Measurements from ENCODE around the gene BLOC1S5.
A peak's percentile ranks its signal among the peaks of the same experiment; 100 is the strongest.
"Not testable (repeated sequence)": the region's sequence is repeated elsewhere in the genome, so short reads cannot be mapped to it uniquely, and the experiment has no call there.

BLOC1S5 gene

DNA sequence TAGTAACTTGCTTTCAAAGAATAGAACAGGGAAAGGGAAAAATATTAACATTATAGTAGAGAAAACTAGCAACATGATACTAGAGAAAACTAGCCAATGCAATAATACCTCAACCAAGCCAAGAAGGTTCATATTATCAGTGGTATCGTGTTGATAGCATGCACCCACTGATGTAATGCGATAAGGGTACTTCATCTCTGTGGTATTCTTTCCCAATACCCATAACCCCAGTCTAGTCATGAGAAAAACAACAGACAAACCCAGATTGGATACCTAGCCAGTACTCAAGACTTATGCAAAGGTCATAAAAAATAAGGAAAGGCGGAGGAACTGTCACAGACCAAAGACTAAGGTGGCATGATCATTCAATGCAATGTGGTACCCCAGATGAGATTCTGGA, 21.0 kb downstream of the BLOC1S5 start:
- no peak for DNase-seq (ENCODE audit: low spot score)
- FAIRE-seq: no peak

DNA sequence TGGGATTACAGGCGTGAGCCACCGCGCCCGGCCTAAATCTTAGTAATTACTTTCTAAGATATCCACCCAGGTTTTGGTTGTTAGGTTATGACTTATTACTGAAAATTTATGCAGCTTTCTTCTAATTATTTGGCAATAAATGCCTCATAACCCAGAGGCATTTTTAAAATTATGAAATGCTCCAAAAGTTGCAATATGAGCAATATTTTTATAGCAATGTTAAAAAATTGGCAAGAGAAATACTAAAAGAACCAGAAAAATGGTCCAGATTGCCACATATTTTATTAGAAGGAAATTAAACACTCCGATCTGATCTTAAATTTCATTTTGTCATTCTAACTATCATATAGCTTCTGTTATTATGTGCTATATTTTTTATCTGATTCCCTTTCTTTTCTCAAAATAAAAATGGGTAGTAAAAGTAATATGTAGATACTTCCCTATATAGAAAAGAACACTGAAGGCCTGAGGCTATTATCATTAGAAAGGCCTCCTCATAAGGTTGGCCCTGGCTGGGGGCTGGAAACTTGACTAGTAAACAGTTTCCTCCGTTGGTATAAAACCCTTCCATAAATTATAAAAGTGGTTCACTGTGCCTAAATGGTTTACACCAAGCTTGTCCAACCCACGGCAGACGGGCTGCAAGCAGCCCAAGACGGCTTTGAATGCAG, 22.1 kb downstream of the BLOC1S5 start:
- no peak for DNase-seq (ENCODE audit: low spot score)
- no peak for FAIRE-seq

DNA sequence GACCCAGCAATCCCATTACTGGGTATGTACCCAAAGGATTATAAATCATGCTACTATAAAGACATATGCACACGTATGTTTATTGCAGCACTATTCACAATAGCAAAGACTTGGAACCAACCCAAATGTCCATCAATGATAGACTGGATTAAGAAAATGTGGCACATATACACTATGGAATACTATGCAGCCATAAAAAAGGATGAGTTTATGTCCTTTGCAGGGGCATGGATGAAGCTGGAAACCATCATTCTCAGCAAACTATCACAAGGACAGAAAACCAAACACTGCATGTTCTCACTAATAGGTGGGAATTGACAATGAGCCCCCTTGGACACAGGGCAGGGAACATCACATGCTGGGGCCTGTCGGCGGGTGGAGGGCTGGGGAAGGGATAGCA, 30.1 kb downstream of the BLOC1S5 start:
- not testable (repeated sequence) for DNase-seq (ENCODE audit: low spot score); FAIRE-seq

- DNase-seq (ENCODE audit: low spot score) (no peak), FAIRE-seq (no peak)
Measured at GRCh38 chr6:8030920-8031319, 33.3 kb downstream of the BLOC1S5 start.

- FAIRE-seq (no peak), DNase-seq (ENCODE audit: low spot score) (no peak)
Measured at GRCh38 chr6:8029243-8029870, 34.8 kb downstream of the BLOC1S5 start.

GRCh38 chr6:8027965-8028651, 36.1 kb downstream of the BLOC1S5 start:
- FAIRE-seq: no peak
- no peak for DNase-seq (ENCODE audit: low spot score)

- DNase-seq (ENCODE audit: low spot score): no peak
- no peak for FAIRE-seq
Measured at GRCh38 chr6:8026800-8027199, 37.4 kb downstream of the BLOC1S5 start.

- no peak for FAIRE-seq
- DNase-seq (ENCODE audit: low spot score): no peak
Measured at GRCh38 chr6:8025191-8025590, 39.0 kb downstream of the BLOC1S5 start.

DNA sequence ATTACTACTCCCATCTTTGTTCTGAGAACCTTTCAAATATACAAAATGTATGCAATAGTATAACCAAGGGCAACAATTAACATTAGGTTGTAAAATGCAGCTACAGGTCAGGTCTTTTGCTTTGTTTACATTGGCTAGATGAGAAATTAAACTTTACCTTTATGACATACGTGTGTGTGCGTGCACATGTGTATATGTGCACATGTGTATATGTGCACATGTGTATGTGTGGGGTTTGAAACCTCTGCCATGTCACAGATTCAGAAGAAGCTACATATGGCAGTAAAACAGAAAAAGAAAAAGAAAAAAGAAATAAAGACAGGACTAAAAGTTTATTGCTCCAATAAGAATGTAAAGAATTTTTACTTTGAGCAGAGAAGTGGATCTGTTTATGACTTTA, 40.6 kb downstream of the BLOC1S5 start:
- FAIRE-seq (no peak), DNase-seq (ENCODE audit: low spot score) (no peak)

GRCh38 chr6:8020083-8020482, 44.1 kb downstream of the BLOC1S5 start:
- no peak for FAIRE-seq
- no peak for DNase-seq (ENCODE audit: low spot score)

GRCh38 chr6:8017705-8018104, 46.5 kb downstream of the BLOC1S5 start:
- FAIRE-seq (no peak), DNase-seq (ENCODE audit: low spot score) (no peak)

DNA sequence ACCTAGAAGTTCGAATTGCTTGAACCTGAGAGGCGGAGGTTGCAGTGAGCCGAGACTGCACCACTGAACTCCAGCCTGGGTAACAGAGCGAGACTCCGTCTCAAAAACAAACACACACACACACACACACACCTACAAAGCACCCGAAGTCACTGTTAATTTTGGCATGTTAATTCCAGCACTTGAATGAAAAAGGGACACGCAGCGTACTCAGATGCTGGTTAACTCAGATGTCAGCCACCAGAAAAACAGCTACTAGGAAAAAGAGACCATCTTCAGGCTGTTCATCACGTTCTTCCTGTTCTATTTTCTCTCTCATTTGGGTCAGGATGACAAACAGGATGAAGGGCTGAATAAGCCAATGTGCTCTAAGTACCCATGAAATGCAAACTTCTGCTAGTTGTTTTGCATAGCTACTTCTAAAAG, 46.9 kb downstream of the BLOC1S5 start:
- no peak for DNase-seq (ENCODE audit: low spot score)

GRCh38 chr6:8014947-8015346, 49.2 kb downstream of the BLOC1S5 start:
- no peak for FAIRE-seq
- DNase-seq (ENCODE audit: low spot score): no peak

More for the DNA sequence above, 46.9 kb downstream of the BLOC1S5 start:
- no peak for FAIRE-seq

DNA sequence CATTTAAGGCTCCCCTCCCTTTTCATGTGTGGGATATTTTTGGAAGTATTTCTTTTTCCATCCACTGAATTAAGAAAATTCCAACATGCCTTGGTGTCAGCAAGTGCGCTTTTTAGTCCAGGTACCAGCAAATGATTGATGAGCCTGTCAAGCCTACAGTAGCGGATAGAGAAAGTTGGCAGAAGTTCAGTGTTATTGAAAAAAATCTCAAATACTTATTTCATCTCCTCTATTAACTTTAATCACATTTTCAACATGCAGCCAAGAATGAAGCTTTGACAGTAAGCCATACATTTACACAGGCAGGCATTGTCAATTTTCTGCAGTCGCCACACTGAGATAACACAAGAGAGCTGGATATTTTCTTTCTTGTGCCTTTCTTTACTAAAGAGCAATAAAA, 50.4 kb downstream of the BLOC1S5 start:
- DNase-seq (ENCODE audit: low spot score) (no peak), FAIRE-seq (no peak)

GRCh38 chr6:8006208-8006607, 58.0 kb downstream of the BLOC1S5 start:
- DNase-seq (ENCODE audit: low spot score) (peak; percentile 21), FAIRE-seq (peak; percentile 69)

- no peak for FAIRE-seq
- no peak for DNase-seq (ENCODE audit: low spot score)
Measured at GRCh38 chr6:8005136-8005535, 59.1 kb downstream of the BLOC1S5 start.

DNA sequence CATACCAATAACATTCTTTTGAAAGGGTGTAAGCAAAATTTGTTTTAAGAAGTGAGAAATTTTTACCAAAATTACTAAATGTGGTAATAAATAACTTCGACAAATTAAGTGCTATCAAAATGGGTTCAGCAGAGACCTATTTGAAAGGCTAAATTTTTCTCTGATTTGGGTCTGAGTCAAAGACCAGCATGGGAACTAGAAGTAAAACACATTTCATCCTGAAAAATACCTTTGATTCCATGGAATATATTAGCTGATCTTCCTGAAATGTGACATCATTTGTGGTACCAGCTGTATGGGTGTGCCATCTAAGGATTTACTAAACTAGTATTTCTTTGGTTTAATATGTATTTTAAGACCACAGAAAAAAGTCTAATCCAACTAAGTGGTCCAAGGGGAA, 63.6 kb downstream of the BLOC1S5 start:
- DNase-seq (ENCODE audit: low spot score) (no peak), FAIRE-seq (no peak)

GRCh38 chr6:8000188-8000596, 64.0 kb downstream of the BLOC1S5 start:
- DNase-seq (ENCODE audit: low spot score) (no peak), FAIRE-seq (no peak)

DNA sequence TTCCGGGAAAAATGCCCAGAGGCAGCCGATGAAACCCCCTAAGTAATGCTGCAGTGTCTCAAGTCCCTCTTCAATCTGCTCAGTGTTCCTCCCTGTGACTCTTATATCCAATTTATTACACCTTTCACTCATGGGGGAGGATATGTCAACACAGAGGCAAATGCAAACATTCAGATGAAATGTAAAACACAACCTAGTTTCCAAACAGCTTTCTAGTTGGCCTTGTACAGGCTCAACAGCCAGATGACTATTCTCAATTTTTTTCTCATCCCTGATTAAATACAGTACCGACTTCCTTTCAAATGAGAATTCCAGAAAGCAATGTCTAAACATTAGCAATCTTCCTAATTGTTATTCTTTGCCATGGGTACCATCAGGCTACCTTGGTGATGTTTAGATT, 65.0 kb downstream of the BLOC1S5 start:
- no peak for DNase-seq (ENCODE audit: low spot score)

GRCh38 chr6:7998103-7998725, 66.0 kb downstream of the BLOC1S5 start:
- DNase-seq (ENCODE audit: low spot score) (no peak), FAIRE-seq (no peak)

More for the DNA sequence above, 65.0 kb downstream of the BLOC1S5 start:
- no peak for FAIRE-seq

DNA sequence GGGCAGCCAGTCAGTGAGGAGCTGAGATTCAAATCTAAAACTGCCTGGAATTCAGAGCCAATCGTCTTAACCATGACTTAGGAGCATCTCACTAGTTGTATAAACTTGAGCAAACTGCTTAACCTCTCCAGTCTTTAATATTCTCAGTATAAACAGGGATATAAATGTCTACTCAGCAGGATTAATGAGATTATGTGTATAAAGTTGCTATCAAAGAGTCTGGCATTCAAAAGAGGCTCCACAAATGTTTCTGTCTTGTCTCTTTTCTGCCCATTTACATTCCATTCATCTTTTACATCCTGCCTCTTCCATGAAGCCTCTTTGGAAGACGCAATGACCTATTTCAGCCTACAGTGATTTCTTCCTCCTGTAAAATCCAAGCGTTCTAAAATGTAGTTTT, 66.9 kb downstream of the BLOC1S5 start:
- no peak for DNase-seq (ENCODE audit: low spot score)
- FAIRE-seq: no peak

DNA sequence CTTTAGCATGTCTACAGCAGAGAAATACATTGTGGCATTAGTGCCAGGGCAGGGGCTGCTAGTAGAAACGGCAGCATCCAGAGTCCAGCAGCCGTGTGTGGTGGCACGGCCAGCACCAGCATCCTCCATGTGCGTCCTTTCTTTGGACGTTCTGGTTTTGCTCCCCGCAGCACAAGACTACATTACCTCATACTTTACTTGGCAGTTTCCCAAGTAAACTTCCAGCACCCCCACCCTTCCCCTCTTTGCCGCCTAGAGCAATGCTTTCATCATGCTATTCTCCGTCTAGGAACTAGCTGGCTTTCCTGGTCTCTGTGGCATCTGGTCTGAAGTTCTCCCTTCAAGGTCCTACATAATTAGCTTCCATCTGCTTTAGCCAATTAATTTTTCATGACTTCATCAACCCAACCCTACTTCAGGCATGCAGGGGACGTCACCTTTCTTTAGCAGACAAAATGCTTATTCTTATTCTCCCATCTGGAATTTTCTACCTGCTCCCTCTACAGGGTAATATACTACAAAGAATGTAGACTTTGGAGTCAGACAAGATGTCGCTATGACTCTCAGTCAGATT, 67.6 kb downstream of the BLOC1S5 start:
- DNase-seq (ENCODE audit: low spot score) (no peak), FAIRE-seq (no peak)
